PC-9 (cell line): Measurements from ENCODE around the gene CEP112. TPM values are rescaled to one million over a fixed set of nuclear protein-coding genes. Genes with fewer than 3 reads are reported as not detected.

Experiments
- BruUV-seq: library from RNA; stranded (reverse); fragments of 400-500 nt; replicated peaks from 2 replicates; lab custom pipeline; 2021; lab: Mats Ljungman, UMichigan
- CTCF ChIA-PET: fragments of 300-600 bp; sonication (Branson Sonifier 250); formaldehyde crosslinking; loops from one replicate; lab custom pipeline; 2022; ENCODE audit warnings: antibody characterized with exemption; lab: Charles Lee
- POLR2A ChIA-PET: fragments of 300-600 bp; sonication (Branson Sonifier 250); formaldehyde crosslinking; loops from one replicate; lab custom pipeline; 2022; ENCODE audit warnings: antibody characterized with exemption; ENCODE audit not compliant: unreplicated experiment; lab: Charles Lee
- DNase-seq, 2 experiments: peaks; one replicate each; pipeline versions ENCODE4 v3.0.0 to v3.0.0-alpha.2; 2015 to 2022; ENCODE audit warnings: mixed read lengths in 1 of 2
- H2AFZ ChIP-seq: fragments of 200-600 bp; sonication (generic); 2 replicates; pipeline ENCODE4 v1.8.1; 2017; ENCODE audit warnings: antibody characterized with exemption
- H3F3A ChIP-seq: fragments of 200-600 bp; sonication (generic); 2 replicates; pipeline ENCODE4 v1.8.1; 2017; ENCODE audit warnings: antibody characterized with exemption, mild to moderate bottlenecking, low read depth; ENCODE audit not compliant: insufficient read depth
- H3K27ac ChIP-seq: fragments of 200-600 bp; sonication (generic); 2 replicates; pipeline ENCODE4 v1.6.1; 2016; ENCODE audit warnings: mixed run types
- H3K27me3 ChIP-seq: fragments of 200-600 bp; sonication (generic); 2 replicates; pipeline ENCODE4 v1.6.1; 2016; ENCODE audit warnings: low read depth, mixed run types; ENCODE audit not compliant: insufficient read depth
- H3K36me3 ChIP-seq: fragments of 200-600 bp; sonication (generic); 2 replicates; pipeline ENCODE4 v1.6.1; 2016; ENCODE audit warnings: low read depth, mixed run types
- H3K4me1 ChIP-seq: fragments of 200-600 bp; sonication (generic); replicated peaks from 2 replicates; pipeline ENCODE4 v1.6.1; 2016; ENCODE audit warnings: mixed run types; ENCODE audit not compliant: insufficient read depth
- H3K4me2 ChIP-seq: fragments of 200-600 bp; sonication (generic); 2 replicates; pipeline ENCODE4 v1.6.1; 2017; ENCODE audit warnings: mixed run types
- H3K4me3 ChIP-seq: fragments of 200-600 bp; sonication (generic); 2 replicates; pipeline ENCODE4 v1.6.1; 2016; ENCODE audit warnings: mixed run types
- H3K79me2 ChIP-seq: fragments of 200-600 bp; sonication (generic); 2 replicates; pipeline ENCODE4 v1.6.1; 2017; ENCODE audit warnings: low read depth, mixed run types
- H3K9me2 ChIP-seq: fragments of 200-600 bp; sonication (generic); 2 replicates; pipeline ENCODE4 v1.8.1; 2017; ENCODE audit warnings: mild to moderate bottlenecking; ENCODE audit not compliant: insufficient read depth
- H3K9me3 ChIP-seq: fragments of 200-600 bp; sonication (generic); 2 replicates; pipeline ENCODE4 v1.8.1; 2016; ENCODE audit warnings: low read depth; ENCODE audit not compliant: insufficient read depth
- H4K20me1 ChIP-seq: fragments of 200-600 bp; sonication (generic); 2 replicates; pipeline ENCODE4 v1.8.1; 2017; ENCODE audit not compliant: insufficient read depth
- CTCF ChIP-seq: fragments of 200-600 bp; sonication (generic); conservative IDR thresholded peaks from 2 replicates; pipeline ENCODE4 v1.6.1; 2017; ENCODE audit warnings: mixed run types, antibody characterized with exemption, mild to moderate bottlenecking, moderate library complexity
- EZH2 ChIP-seq: fragments of 200-600 bp; sonication (generic); IDR thresholded peaks from 2 replicates; pipeline ENCODE4 v1.8.0; 2017; ENCODE audit warnings: antibody characterized with exemption, low read depth
- intact Hi-C: fragments of 100-400 bp; cut with micrococcal nuclease; formaldehyde crosslinking; loops from one replicate; pipeline ENCODE4 v1.10.0; 2022; ENCODE audit not compliant: unreplicated experiment
- total RNA-seq: library from RNA; stranded (reverse); gene quantifications from 2 replicates; pipeline ENCODE4 v1.2.3, GENCODE V29; 2021

CEP112 gene
- total RNA-seq, 1 experiment from 2014 or later = 4.3 TPM

- H3F3A ChIP-seq = no peaks in the 10 kb centered on the region
- no peaks in the 10 kb centered on the region for H3K36me3 ChIP-seq
- no peaks in the 10 kb centered on the region for H3K27me3 ChIP-seq
- no TSS peak for BruUV-seq
- ChIA-PET CTCF (no interaction called here), POLR2A (no interaction called here)
- no peak overlapping the region for H2AFZ ChIP-seq
- no peaks in the 10 kb centered on the region for H3K4me1 ChIP-seq
- no peak overlapping the region for H3K4me3 ChIP-seq
- no peaks in the 10 kb centered on the region for H4K20me1 ChIP-seq
- no peak overlapping the region for H3K4me2 ChIP-seq
- intact Hi-C loops = no loop called here
- no peaks in the 10 kb centered on the region for H3K9me2 ChIP-seq
- no peak for TF ChIP-seq EZH2
- TF ChIP-seq CTCF = no peak
- H3K79me2 ChIP-seq = no peaks in the 10 kb centered on the region
- no peaks in the 10 kb centered on the region for H3K9me3 ChIP-seq
- no peak for DNase-seq
- H3K27ac ChIP-seq = no peak overlapping the region
Measured at GRCh38 chr17:65994114-65994513, 197.8 kb downstream of the CEP112 start.

- H3K9me3 ChIP-seq = no peaks in the 10 kb centered on the region; the same call in 1 of the 2 replicates
- no peaks in the 10 kb centered on the region for H3F3A ChIP-seq
- no TSS peak for BruUV-seq
- H3K27ac ChIP-seq = no peak overlapping the region
- H3K4me3 ChIP-seq = no peak overlapping the region
- H2AFZ ChIP-seq = no peak overlapping the region
- H3K4me1 ChIP-seq = no peaks in the 10 kb centered on the region
- intact Hi-C loops = no loop called here
- POLR2A ChIA-PET = no interaction called here
- no peak for TF ChIP-seq CTCF
- TF ChIP-seq EZH2 = no peak
- no peaks in the 10 kb centered on the region for H3K79me2 ChIP-seq
- no peaks in the 10 kb centered on the region for H4K20me1 ChIP-seq
- no peak overlapping the region for H3K4me2 ChIP-seq
- no peaks in the 10 kb centered on the region for H3K36me3 ChIP-seq
- no peak for DNase-seq
- CTCF ChIA-PET = no interaction called here
- H3K27me3 ChIP-seq = no peaks in the 10 kb centered on the region
- no peaks in the 10 kb centered on the region for H3K9me2 ChIP-seq
Measured at GRCh38 chr17:65990593-65990992, 201.3 kb downstream of the CEP112 start.

- no peak overlapping the region for H3K4me3 ChIP-seq
- no peaks in the 10 kb centered on the region for H3K27me3 ChIP-seq
- no peaks in the 10 kb centered on the region for H3K9me2 ChIP-seq
- H3F3A ChIP-seq = no peaks in the 10 kb centered on the region
- H3K9me3 ChIP-seq = no peaks in the 10 kb centered on the region; the same call in 1 of the 2 replicates
- ChIA-PET POLR2A (no interaction called here), CTCF (interaction anchor here (0.7 kb wide), 1 partner anchor 694 kb away, joined by 3 read pairs; no protein-coding TSS in a partner anchor)
- BruUV-seq = no TSS peak
- H3K36me3 ChIP-seq = no peaks in the 10 kb centered on the region
- no peak overlapping the region for H2AFZ ChIP-seq
- H3K27ac ChIP-seq = no peak overlapping the region
- intact Hi-C loops = loop anchor here (2.0 kb wide), 1 partner anchor 710 kb away; no protein-coding TSS in a partner anchor
- H4K20me1 ChIP-seq = no peaks in the 10 kb centered on the region
- H3K4me1 ChIP-seq = no peaks in the 10 kb centered on the region
- DNase-seq = no peak
- TF ChIP-seq CTCF (no peak), EZH2 (no peak)
- no peak overlapping the region for H3K4me2 ChIP-seq
- H3K79me2 ChIP-seq = no peaks in the 10 kb centered on the region
Measured at GRCh38 chr17:65988451-65988850, 203.5 kb downstream of the CEP112 start.
